ENCODE results near the gene NEK6. TPM values are rescaled to one million over a fixed set of nuclear protein-coding genes. Genes with fewer than 3 reads are reported as not detected.

The NEK6 gene
- total and polyA plus RNA-seq, 2 of the 8 experiments (the other 6 are each of a cell fraction or from before 2014, with no cell fraction given): 17.7 to 19.7 TPM

DNA sequence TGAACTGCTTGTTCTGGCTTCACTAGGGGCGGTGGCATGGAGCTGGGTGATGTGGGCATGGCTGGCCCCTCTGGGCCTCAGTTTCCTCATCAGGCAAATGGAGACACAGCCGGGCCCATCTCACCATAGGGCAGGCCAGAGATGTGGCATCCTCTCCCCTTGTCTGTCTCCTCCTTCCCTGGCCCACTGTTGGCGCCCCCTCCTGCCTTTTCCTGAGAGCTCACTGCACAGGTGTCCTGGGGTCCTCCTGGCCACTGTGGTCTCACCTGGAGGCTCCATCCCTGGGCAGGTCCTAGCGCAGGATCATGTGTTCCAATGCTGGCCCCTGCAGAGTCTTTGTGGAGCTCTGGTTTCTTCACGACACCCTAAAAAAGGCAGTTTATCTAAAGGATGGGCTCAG is 53.5 kb downstream of the NEK6 start:
- no peak for DNase-seq (ENCODE audit: low read depth in 1 of 2, low spot score in 2 of 2)
- Histone ChIP-seq H4K20me1 (replicated peaks in 1 of 2; ENCODE audit: control insufficient read depth in 1 of 2, insufficient read depth in 2 of 2, low read length in 2 of 2) (peaks cover 0 to 7% of the 10 kb centered on the region in 2 experiments), H4K5ac (ENCODE audit: insufficient read length, low read depth, low read length) (no peak overlapping the region), H2BK20ac (ENCODE audit: low read length) (no peak overlapping the region), H3K79me2 (ENCODE audit: control insufficient read depth in 1 of 2, insufficient read depth in 2 of 2, low read length in 2 of 2) (no peaks in the 10 kb centered on the region), H3K23ac (ENCODE audit: insufficient read length) (no peak overlapping the region), H4K8ac (ENCODE audit: extremely low read depth, insufficient read depth, low read length) (no peak overlapping the region), H2BK12ac (ENCODE audit: low read depth, low read length) (no peak overlapping the region), H3K4me1 (replicated peaks in 1 of 4; ENCODE audit: control insufficient read depth in 3 of 4, insufficient read depth in 4 of 4, low read length in 3 of 4) (peaks cover 0 to 9% (median 3%) of the 10 kb centered on the region in 4 experiments; a peak in 3 of 7 replicates), H3K4me2 (ENCODE audit: insufficient read depth in 1 of 2, low read depth in 2 of 2, low read length in 2 of 2) (no peak overlapping the region), H2AFZ (ENCODE audit: low read length) (no peak overlapping the region), H3K9ac (replicated peaks in 1 of 4; ENCODE audit: extremely low read depth in 1 of 4, low read depth in 3 of 4, low read length in 3 of 4) (no peak overlapping the region), H3K27ac (ENCODE audit: low read depth, low read length) (no peak overlapping the region), H3K9me3 (ENCODE audit: insufficient read depth in 2 of 2, low read depth in 1 of 2, low read length in 1 of 2) (no peaks in the 10 kb centered on the region), H4K91ac (replicated peaks; ENCODE audit: insufficient read length, low read length) (no peak overlapping the region), H3K4me3 (ENCODE audit: extremely low read depth in 1 of 4, insufficient read depth in 2 of 4, low read depth in 3 of 4, low read length in 4 of 4) (no peak overlapping the region), H3K27me3 (replicated peaks in 1 of 4; ENCODE audit: control insufficient read depth in 3 of 4, extremely low read depth in 1 of 4, insufficient read depth in 3 of 4, low read length in 3 of 4) (no peaks in the 10 kb centered on the region), H2BK5ac (ENCODE audit: low read depth, low read length) (no peak overlapping the region), H2BK120ac (replicated peaks; ENCODE audit: low read depth, low read length) (no peak overlapping the region), H3K4ac (replicated peaks; ENCODE audit: insufficient read length, low read depth, low read length) (no peak overlapping the region), H3K79me1 (ENCODE audit: low read depth, low read length) (no peaks in the 10 kb centered on the region; the same call in 1 of the 2 replicates), H3K18ac (ENCODE audit: extremely low read depth, low read length) (no peak overlapping the region), H2AK5ac (ENCODE audit: low read depth, low read length) (no peak overlapping the region), H2BK15ac (ENCODE audit: low read length) (no peak overlapping the region), H3K56ac (replicated peaks; ENCODE audit: insufficient read length, low read depth, low read length) (no peak overlapping the region), H3K23me2 (ENCODE audit: low read depth, low read length) (no peaks in the 10 kb centered on the region), H3K36me3 (ENCODE audit: control insufficient read depth in 2 of 4, insufficient read depth in 4 of 4, low read length in 3 of 4) (no peaks in the 10 kb centered on the region), H3K14ac (ENCODE audit: insufficient read length) (no peak overlapping the region)
- FAIRE-seq: no peak
- CTCF ChIA-PET (ENCODE audit: partially characterized antibody): interaction anchor here (0.6 to 3.2 kb wide), 25 partner anchors 8 to 996 kb away, joined by 3 to 23 read pairs (median 6); no protein-coding TSS in a partner anchor
- no peak for TF ChIP-seq FOSL1 (IDR thresholded peaks at IDR 0.05; ENCODE audit: insufficient read depth, low read depth, low read length)
- no peak for TF ChIP-seq SUZ12 (IDR thresholded peaks at IDR 0.05; ENCODE audit: low read length)
- peak; percentile 52 to 57 for TF ChIP-seq RAD21 (IDR thresholded peaks at IDR 0.05 in 1 of 2, conservative IDR thresholded peaks at IDR 0.05 in 1 of 2; ENCODE audit: low read depth in 2 of 2, low read length in 2 of 2)
- TF ChIP-seq, protein P1, sequence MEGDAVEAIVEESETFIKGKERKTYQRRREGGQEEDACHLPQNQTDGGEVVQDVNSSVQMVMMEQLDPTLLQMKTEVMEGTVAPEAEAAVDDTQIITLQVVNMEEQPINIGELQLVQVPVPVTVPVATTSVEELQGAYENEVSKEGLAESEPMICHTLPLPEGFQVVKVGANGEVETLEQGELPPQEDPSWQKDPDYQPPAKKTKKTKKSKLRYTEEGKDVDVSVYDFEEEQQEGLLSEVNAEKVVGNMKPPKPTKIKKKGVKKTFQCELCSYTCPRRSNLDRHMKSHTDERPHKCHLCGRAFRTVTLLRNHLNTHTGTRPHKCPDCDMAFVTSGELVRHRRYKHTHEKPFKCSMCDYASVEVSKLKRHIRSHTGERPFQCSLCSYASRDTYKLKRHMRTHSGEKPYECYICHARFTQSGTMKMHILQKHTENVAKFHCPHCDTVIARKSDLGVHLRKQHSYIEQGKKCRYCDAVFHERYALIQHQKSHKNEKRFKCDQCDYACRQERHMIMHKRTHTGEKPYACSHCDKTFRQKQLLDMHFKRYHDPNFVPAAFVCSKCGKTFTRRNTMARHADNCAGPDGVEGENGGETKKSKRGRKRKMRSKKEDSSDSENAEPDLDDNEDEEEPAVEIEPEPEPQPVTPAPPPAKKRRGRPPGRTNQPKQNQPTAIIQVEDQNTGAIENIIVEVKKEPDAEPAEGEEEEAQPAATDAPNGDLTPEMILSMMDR (IDR thresholded peaks at IDR 0.05; ENCODE audit: control extremely low read depth in 1 of 3, insufficient read depth in 1 of 3, low read depth in 1 of 3, low read length in 3 of 3): peak; percentile 38 to 68 (median 51)
- 84% methylated on average over 5 of the region's 5 CpGs; no CpG with 5 or more reads in 1 of the 2 experiments for WGBS, 2 experiments (ENCODE audit: extremely low coverage in 1 of 2, insufficient coverage in 1 of 2, insufficient read length in 1 of 2, insufficient replicate concordance in 2 of 2, low coverage in 1 of 2, low lambda C conversion rate in 2 of 2, missing lambda C conversion rate in 1 of 2)
- POLR2A ChIA-PET (ENCODE audit: partially characterized antibody): no interaction called here

Measured in H1 (cell line).